Kidney epithelial cell (primary cell): Measurements from ENCODE around the gene JMJD1C. TPM values are rescaled to one million over a fixed set of nuclear protein-coding genes. Genes with fewer than 3 reads are reported as not detected.

Source experiments
- DNase-seq: peaks from one replicate; pipeline ENCODE4 v3.0.0-alpha.2; 2010; ENCODE audit warnings: low read depth
- H3K27me3 ChIP-seq: 2 replicates; pipeline ENCODE4 v1.6.0; 2011; ENCODE audit warnings: low read length; ENCODE audit not compliant: control insufficient read depth, insufficient read depth
- H3K36me3 ChIP-seq: 2 replicates; pipeline ENCODE4 v1.5.1; 2011; ENCODE audit warnings: low read length; ENCODE audit not compliant: control insufficient read depth, insufficient read depth
- H3K4me3 ChIP-seq: 2 replicates; pipeline ENCODE4 v1.5.1; 2011; ENCODE audit warnings: low read depth, mild to moderate bottlenecking, control low read depth, low read length
- total RNA-seq: library from RNA; depleted of rRNA; stranded (reverse); fragments of >200 nt; gene quantifications from 2 replicates; pipeline ENCODE4 v1.2.3, GENCODE V29; 2015
- TF ChIP-seq, protein P1 (sequence below): IDR thresholded peaks from 2 replicates; pipeline ENCODE4 v1.5.1; 2011; ENCODE audit warnings: mild to moderate bottlenecking, moderate library complexity, low read length, control low read depth, inconsistent platforms; ENCODE audit not compliant: insufficient read depth, poor library complexity, severe bottlenecking

Gene JMJD1C
- total RNA-seq, 1 donor from 2014 or later = 90.3 TPM

DNA sequence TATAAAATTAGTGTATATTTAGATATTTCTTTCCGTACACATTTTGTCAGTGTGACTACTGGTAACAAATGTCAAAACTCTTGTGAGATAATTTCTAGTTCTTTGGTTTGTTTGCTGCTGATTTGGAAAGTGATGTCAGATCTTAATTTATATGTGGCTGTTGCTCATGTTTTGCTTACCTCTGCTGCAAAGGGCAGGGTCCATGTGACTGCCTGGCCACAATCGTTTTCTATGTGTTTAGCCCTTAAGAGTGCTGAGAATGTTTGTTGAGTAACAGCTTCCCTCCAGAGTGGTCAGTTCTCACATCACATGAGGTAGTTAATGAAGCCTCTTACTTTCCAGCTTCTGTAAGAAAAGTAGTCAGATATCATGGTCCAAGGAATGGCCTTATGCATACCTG is 328.5 kb downstream of the JMJD1C start:
- peak; percentile 47 for DNase-seq
- H3K36me3 ChIP-seq = no peaks in the 10 kb centered on the region
- H3K27me3 ChIP-seq = no peaks in the 10 kb centered on the region
- no peak overlapping the region for H3K4me3 ChIP-seq
- TF ChIP-seq, protein P1, sequence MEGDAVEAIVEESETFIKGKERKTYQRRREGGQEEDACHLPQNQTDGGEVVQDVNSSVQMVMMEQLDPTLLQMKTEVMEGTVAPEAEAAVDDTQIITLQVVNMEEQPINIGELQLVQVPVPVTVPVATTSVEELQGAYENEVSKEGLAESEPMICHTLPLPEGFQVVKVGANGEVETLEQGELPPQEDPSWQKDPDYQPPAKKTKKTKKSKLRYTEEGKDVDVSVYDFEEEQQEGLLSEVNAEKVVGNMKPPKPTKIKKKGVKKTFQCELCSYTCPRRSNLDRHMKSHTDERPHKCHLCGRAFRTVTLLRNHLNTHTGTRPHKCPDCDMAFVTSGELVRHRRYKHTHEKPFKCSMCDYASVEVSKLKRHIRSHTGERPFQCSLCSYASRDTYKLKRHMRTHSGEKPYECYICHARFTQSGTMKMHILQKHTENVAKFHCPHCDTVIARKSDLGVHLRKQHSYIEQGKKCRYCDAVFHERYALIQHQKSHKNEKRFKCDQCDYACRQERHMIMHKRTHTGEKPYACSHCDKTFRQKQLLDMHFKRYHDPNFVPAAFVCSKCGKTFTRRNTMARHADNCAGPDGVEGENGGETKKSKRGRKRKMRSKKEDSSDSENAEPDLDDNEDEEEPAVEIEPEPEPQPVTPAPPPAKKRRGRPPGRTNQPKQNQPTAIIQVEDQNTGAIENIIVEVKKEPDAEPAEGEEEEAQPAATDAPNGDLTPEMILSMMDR = no peak

DNA sequence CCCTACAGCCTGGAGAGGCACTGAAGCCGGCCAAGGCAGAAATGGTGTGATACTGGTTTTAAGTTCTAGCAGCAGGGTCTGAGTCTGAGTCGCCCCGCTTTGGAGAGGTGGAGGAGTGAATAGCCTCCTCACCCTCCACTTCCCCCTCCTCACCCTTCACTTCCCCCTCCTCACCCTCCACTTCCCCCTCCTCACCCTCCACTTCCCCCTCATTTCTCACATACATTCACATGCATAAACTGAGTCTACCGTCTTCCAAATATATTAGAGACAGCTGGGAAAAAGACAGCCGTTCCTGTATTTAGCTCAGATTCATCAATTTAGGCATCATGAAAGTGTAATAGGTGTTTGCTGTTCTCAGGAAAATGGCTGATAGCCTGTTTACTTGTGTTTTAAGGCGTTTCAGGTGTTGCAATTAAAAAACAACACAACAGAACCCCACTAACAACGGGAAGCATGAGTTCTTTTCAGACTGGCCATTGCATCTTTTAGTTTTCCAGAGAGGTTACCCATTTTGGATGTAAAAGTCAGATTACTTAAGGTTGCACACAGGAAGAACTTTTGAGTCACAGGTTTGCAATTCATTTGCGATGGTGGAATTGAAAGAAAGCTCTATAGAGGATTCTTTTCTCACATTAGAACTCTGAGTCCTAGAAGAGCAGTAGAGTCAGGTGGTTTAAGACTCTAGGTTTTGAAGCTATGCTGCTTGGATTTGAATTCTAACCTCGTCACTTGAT is 331.8 kb downstream of the JMJD1C start:
- H3K4me3 ChIP-seq = peak overlapping the region; percentile 92
- no peak for DNase-seq
- H3K36me3 ChIP-seq = no peaks in the 10 kb centered on the region
- TF ChIP-seq, protein P1 = no peak
- H3K27me3 ChIP-seq = no peaks in the 10 kb centered on the region

DNA sequence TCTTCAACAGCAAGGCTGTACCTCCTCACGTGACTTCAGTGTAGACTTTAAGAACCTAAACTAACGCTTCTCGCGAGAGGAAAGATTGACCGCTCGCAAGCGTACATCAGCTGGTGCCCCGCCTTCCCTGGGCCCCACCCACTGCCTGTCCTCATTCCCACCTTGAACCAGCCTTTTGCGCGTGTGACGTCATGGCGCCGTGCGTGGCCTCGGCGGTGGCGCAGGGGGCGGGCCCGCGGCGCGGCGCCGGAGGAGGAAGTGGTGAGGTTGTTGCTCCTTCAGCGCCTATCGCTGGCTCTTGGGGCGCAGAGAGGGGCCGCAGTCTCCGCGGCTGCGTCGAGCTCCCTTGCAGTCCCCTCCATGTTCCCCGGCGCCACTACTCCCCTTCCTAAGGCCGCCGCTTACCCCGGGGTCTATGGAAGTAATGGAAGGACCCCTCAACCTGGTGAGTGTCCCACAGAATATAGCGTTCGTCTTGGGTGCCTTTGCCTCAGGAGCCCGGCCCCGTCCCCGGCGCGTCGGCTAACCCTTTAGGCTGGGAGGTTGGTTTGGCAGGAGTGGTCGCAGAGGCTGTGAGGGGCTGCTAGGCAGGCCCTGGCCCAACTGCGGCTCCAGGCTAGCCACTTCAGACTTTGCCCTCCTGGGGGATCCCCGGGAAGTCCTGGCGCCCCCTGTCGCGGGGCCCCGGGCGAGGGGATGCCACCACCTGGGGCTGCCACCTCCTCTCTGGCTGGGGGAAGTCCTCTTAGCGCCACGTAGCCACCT is 332.5 kb downstream of the JMJD1C start, which contains the start of gene NRBF2:
Gene NRBF2, plus strand, starts transcription at position 273 of the 765 bp plus-strand sequence. Its CDS starts 143 bp downstream, at position 416.
- no peaks in the 10 kb centered on the region for H3K36me3 ChIP-seq
- TF ChIP-seq, protein P1 = peak; percentile 50
- H3K27me3 ChIP-seq = no peaks in the 10 kb centered on the region
- peak within 1 kb of the TSS; percentile 92 for H3K4me3 ChIP-seq
- peak; percentile 97 for DNase-seq

DNA sequence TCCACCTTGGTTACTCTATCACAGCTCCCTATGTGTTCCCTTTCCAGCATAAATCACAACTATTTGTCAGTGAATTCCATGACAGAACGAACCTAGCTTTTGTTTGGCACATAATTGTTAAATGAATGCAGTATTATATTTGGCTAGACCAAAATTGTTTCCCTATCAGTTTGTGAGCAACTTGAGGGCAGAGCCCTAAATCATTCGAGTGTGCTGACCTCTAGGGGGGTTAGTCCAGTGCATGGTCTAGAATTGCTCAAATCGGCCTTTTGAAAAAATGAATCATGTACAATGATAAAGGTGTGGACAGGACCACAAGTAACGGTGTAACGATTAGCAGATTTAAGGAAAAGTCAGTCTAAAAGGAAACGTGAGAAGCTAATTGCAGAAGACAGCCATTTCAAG is 333.1 kb downstream of the JMJD1C start:
- TF ChIP-seq, protein P1 = no peak
- Histone ChIP-seq H3K4me3 (no peak overlapping the region), H3K27me3 (no peaks in the 10 kb centered on the region), H3K36me3 (no peaks in the 10 kb centered on the region)
- DNase-seq = no peak

DNA sequence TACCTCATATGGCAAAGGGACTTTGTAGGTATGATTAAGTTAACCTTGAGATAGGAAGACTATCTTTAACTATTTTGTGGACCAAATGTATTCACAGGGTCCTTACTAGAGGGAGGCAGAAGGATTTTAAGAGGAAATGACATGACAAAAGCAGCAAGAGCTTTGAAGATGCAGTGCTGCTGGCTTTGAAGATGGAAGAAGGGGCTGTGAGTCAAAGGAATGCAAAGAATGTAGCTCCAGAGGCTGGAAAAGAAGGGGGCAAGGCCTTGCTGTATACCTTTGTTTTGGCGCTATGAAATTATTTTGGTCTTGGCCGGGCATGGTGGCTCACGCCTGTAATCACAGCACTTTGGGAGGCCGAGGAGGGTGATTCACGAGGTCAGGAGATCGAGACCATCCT is 335.9 kb downstream of the JMJD1C start:
- TF ChIP-seq, protein P1 = no peak
- H3K4me3 ChIP-seq = no peak overlapping the region
- no peak for DNase-seq
- H3K36me3 ChIP-seq = no peaks in the 10 kb centered on the region
- no peaks in the 10 kb centered on the region for H3K27me3 ChIP-seq
